ENCODE results near the gene ATP5MG. TPM values are rescaled to one million over a fixed set of nuclear protein-coding genes. Genes with fewer than 3 reads are reported as not detected.

The ATP5MG gene
- total RNA-seq, 1 experiment from 2014 or later = 537 TPM

DNA sequence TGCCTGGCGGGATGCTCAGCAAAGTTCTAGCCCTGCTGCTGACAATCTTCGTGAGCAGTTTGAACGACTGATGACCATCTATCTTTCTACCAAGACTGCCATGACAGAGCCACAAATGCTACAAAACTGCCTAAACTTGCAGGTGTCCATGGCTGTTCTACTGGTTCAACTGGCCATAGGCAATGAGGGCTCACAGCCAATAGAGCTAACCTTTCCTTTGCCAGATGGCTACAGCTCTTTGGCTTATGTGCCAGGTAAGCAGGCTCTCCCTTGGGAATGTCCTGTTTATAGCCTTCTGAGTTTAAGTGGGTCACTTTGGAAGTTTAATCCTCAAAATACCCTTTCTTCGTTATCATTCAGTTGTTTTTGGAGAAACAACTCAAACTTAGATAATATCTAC lies 21.9 kb upstream of the ATP5MG start:
- intact Hi-C loops (cut with micrococcal nuclease; ENCODE audit: unreplicated experiment) = no loop called here
- TF ChIP-seq, protein P1, sequence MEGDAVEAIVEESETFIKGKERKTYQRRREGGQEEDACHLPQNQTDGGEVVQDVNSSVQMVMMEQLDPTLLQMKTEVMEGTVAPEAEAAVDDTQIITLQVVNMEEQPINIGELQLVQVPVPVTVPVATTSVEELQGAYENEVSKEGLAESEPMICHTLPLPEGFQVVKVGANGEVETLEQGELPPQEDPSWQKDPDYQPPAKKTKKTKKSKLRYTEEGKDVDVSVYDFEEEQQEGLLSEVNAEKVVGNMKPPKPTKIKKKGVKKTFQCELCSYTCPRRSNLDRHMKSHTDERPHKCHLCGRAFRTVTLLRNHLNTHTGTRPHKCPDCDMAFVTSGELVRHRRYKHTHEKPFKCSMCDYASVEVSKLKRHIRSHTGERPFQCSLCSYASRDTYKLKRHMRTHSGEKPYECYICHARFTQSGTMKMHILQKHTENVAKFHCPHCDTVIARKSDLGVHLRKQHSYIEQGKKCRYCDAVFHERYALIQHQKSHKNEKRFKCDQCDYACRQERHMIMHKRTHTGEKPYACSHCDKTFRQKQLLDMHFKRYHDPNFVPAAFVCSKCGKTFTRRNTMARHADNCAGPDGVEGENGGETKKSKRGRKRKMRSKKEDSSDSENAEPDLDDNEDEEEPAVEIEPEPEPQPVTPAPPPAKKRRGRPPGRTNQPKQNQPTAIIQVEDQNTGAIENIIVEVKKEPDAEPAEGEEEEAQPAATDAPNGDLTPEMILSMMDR (IDR thresholded peaks at IDR 0.05; ENCODE audit: insufficient read depth in 1 of 2, low read depth in 1 of 2, low read length in 1 of 2, severe bottlenecking in 1 of 2, unreplicated experiment in 1 of 2) = no peak
- peaks cover 11% of the 10 kb centered on the region for H3K36me3 ChIP-seq (ENCODE audit: control insufficient read depth, insufficient read depth, low read length)
- H3K4me3 ChIP-seq (ENCODE audit: low read depth, low read length) = no peak overlapping the region
- BruUV-seq (replicated peaks) = no TSS peak
- H3K36me3 Mint-ChIP-seq (ENCODE audit: insufficient read depth, unreplicated experiment) = peaks cover 84% of the 10 kb centered on the region
- no peaks in the 10 kb centered on the region for H3K27me3 Mint-ChIP-seq (ENCODE audit: insufficient read depth, unreplicated experiment)
- H3K9me3 Mint-ChIP-seq (ENCODE audit: unreplicated experiment) = no peaks in the 10 kb centered on the region
- no peaks in the 10 kb centered on the region; the same call in 1 of the 2 replicates for H3K4me1 ChIP-seq
- ChIA-PET CTCF (no interaction called here), POLR2A (no interaction called here)
- H3K4me3 Mint-ChIP-seq (ENCODE audit: unreplicated experiment) = no peak overlapping the region
- no peak for DNase-seq
- H3K27me3 ChIP-seq (replicated peaks; ENCODE audit: control insufficient read depth, insufficient read depth, low read length) = no peaks in the 10 kb centered on the region
- no peak overlapping the region for H3K27ac Mint-ChIP-seq (ENCODE audit: unreplicated experiment)
- no peaks in the 10 kb centered on the region for H3K9me3 ChIP-seq
- peaks cover 4% of the 10 kb centered on the region for H3K4me1 Mint-ChIP-seq (ENCODE audit: low read depth, unreplicated experiment)

GRCh38 chr11:118380571-118380970 lies 20.8 kb upstream of the ATP5MG start:
- CTCF ChIA-PET = interaction anchor here (0.6 kb wide), 1 partner anchor 222 kb away, joined by 3 read pairs; no protein-coding TSS in a partner anchor
- H3K4me3 ChIP-seq (ENCODE audit: low read depth, low read length) = no peak overlapping the region
- TF ChIP-seq, protein P1 (IDR thresholded peaks at IDR 0.05; ENCODE audit: insufficient read depth in 1 of 2, low read depth in 1 of 2, low read length in 1 of 2, severe bottlenecking in 1 of 2, unreplicated experiment in 1 of 2) = no peak
- POLR2A ChIA-PET = no interaction called here
- BruUV-seq (replicated peaks) = no TSS peak
- H3K9me3 ChIP-seq = no peaks in the 10 kb centered on the region
- no peak for DNase-seq
- H3K4me1 ChIP-seq = no peaks in the 10 kb centered on the region; the same call in 1 of the 2 replicates
- H3K36me3 ChIP-seq (ENCODE audit: control insufficient read depth, insufficient read depth, low read length) = peaks cover 16% of the 10 kb centered on the region
- Mint-ChIP-seq H3K27ac (ENCODE audit: unreplicated experiment) (no peak overlapping the region), H3K9me3 (ENCODE audit: unreplicated experiment) (no peaks in the 10 kb centered on the region), H3K27me3 (ENCODE audit: insufficient read depth, unreplicated experiment) (no peaks in the 10 kb centered on the region), H3K36me3 (ENCODE audit: insufficient read depth, unreplicated experiment) (peaks cover 84% of the 10 kb centered on the region), H3K4me3 (ENCODE audit: unreplicated experiment) (no peak overlapping the region), H3K4me1 (ENCODE audit: low read depth, unreplicated experiment) (peaks cover 4% of the 10 kb centered on the region)
- no peaks in the 10 kb centered on the region for H3K27me3 ChIP-seq (replicated peaks; ENCODE audit: control insufficient read depth, insufficient read depth, low read length)
- intact Hi-C loops (cut with micrococcal nuclease; ENCODE audit: unreplicated experiment) = no loop called here

- BruUV-seq (replicated peaks) = no TSS peak
- TF ChIP-seq, protein P1 (IDR thresholded peaks at IDR 0.05; ENCODE audit: insufficient read depth in 1 of 2, low read depth in 1 of 2, low read length in 1 of 2, severe bottlenecking in 1 of 2, unreplicated experiment in 1 of 2) = no peak
- Histone ChIP-seq H3K27me3 (replicated peaks; ENCODE audit: control insufficient read depth, insufficient read depth, low read length) (no peaks in the 10 kb centered on the region), H3K9me3 (no peaks in the 10 kb centered on the region), H3K36me3 (ENCODE audit: control insufficient read depth, insufficient read depth, low read length) (peaks cover 16% of the 10 kb centered on the region), H3K4me1 (no peaks in the 10 kb centered on the region; the same call in 1 of the 2 replicates), H3K4me3 (ENCODE audit: low read depth, low read length) (no peak overlapping the region)
- CTCF ChIA-PET = no interaction called here
- Mint-ChIP-seq H3K36me3 (ENCODE audit: insufficient read depth, unreplicated experiment) (peaks cover 84% of the 10 kb centered on the region), H3K27me3 (ENCODE audit: insufficient read depth, unreplicated experiment) (no peaks in the 10 kb centered on the region), H3K9me3 (ENCODE audit: unreplicated experiment) (no peaks in the 10 kb centered on the region), H3K4me1 (ENCODE audit: low read depth, unreplicated experiment) (peaks cover 4% of the 10 kb centered on the region), H3K4me3 (ENCODE audit: unreplicated experiment) (no peak overlapping the region), H3K27ac (ENCODE audit: unreplicated experiment) (no peak overlapping the region)
- intact Hi-C loops (cut with micrococcal nuclease; ENCODE audit: unreplicated experiment) = no loop called here
- POLR2A ChIA-PET = no interaction called here
- no peak for DNase-seq
Measured at GRCh38 chr11:118382954-118383353, 18.5 kb upstream of the ATP5MG start.
